GM18873 (cell line): ENCODE results near the gene TPST2.

ENCODE experiments used
- ATAC-seq: cut with Tn5 transposase; IDR thresholded peaks from one replicate; pipeline ENCODE4 v1.9.1; 2021; ENCODE audit warnings: mild to moderate bottlenecking, moderate library complexity, moderate number of reproducible peaks; ENCODE audit not compliant: unreplicated experiment, low FRiP score

TPST2 gene

GRCh38 chr22:26508148-26508547 lies 81.8 kb downstream of the TPST2 start:
- ATAC-seq = no peak

GRCh38 chr22:26503758-26504157 lies 86.2 kb downstream of the TPST2 start:
- ATAC-seq = no peak

- ATAC-seq = no peak
Observed at GRCh38 chr22:26502688-26503561, 87.0 kb downstream of the TPST2 start.

- ATAC-seq = no peak
Observed at GRCh38 chr22:26501996-26502395, 87.9 kb downstream of the TPST2 start.

GRCh38 chr22:26499188-26499703 lies 90.7 kb downstream of the TPST2 start:
- no peak for ATAC-seq

GRCh38 chr22:26496456-26496855 lies 93.5 kb downstream of the TPST2 start:
- ATAC-seq = no peak

- no peak for ATAC-seq
Observed at GRCh38 chr22:26494506-26494905, 95.4 kb downstream of the TPST2 start.

- no peak for ATAC-seq
Observed at GRCh38 chr22:26492220-26492619, 97.7 kb downstream of the TPST2 start.

GRCh38 chr22:26489447-26490036 lies 100.4 kb downstream of the TPST2 start:
- no peak for ATAC-seq

- ATAC-seq = no peak
Observed at GRCh38 chr22:26487996-26488395, 101.9 kb downstream of the TPST2 start.

GRCh38 chr22:26486394-26486793 lies 103.5 kb downstream of the TPST2 start:
- ATAC-seq = no peak

- no peak for ATAC-seq
Observed at GRCh38 chr22:26485806-26486390, 104.0 kb downstream of the TPST2 start.

- ATAC-seq = no peak
Observed at GRCh38 chr22:26485013-26485412, 104.9 kb downstream of the TPST2 start.

GRCh38 chr22:26484360-26484706 lies 105.6 kb downstream of the TPST2 start:
- no peak for ATAC-seq

- ATAC-seq = peak; percentile 51
Observed at GRCh38 chr22:26483439-26484359, 106.2 kb downstream of the TPST2 start, which contains the start of the genes HPS4 and SRRD. HPS4 (minus strand) TSS chr22:26483783; CDS start chr22:26481762, 2,021 bp downstream. SRRD (plus strand) TSS chr22:26483877; CDS start chr22:26483891, 14 bp downstream.

GRCh38 chr22:26483043-26483438 lies 106.9 kb downstream of the TPST2 start:
- ATAC-seq = peak; percentile 1

GRCh38 chr22:26482161-26482560 lies 107.8 kb downstream of the TPST2 start:
- ATAC-seq = no peak

GRCh38 chr22:26481694-26482093 lies 108.2 kb downstream of the TPST2 start:
- ATAC-seq = no peak

GRCh38 chr22:26481112-26481693 lies 108.7 kb downstream of the TPST2 start:
- no peak for ATAC-seq

GRCh38 chr22:26480611-26480932 lies 109.4 kb downstream of the TPST2 start:
- ATAC-seq = no peak
